ENCODE data around the gene EXOC6B.

EXOC6B gene

DNA sequence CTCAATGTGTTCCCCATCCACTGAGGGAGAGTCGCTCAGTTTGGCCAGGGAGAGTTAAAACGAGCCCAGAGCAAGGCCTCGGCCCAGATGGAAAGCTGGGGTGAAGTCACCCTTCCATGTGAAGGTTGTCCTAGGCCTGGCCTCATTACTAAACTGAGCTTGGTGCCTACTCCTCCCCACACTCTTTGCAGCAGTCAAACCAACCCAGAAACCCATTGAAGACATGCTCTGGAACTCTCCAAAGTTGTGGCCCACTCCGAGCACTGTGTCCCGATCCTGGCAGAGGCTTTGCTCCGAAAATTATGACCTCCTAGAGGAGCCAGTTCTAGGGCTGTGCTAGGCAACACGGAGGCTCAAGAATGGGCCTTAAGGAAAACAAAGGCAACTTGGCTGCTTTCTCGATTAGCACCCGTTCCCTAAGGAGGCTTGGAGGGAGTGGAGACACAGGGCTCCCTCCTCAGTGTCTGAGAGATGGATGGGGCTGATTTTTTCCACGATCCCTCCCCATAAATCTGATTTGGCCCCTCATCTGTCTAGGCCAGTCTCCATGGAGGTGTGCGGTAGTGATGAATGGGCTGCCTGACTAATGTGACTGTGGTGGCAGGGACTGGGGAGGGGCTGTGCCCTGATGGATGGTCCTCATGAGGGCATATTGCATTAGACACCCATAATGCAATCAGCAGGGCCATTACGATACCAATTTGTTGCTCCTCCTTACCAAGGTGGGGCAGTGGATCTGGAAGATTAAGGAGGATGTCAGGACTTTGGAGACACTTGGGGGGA lies 666.4 kb downstream of the EXOC6B start:
- DNase-seq (ENCODE audit: low read depth) = no peak

DNA sequence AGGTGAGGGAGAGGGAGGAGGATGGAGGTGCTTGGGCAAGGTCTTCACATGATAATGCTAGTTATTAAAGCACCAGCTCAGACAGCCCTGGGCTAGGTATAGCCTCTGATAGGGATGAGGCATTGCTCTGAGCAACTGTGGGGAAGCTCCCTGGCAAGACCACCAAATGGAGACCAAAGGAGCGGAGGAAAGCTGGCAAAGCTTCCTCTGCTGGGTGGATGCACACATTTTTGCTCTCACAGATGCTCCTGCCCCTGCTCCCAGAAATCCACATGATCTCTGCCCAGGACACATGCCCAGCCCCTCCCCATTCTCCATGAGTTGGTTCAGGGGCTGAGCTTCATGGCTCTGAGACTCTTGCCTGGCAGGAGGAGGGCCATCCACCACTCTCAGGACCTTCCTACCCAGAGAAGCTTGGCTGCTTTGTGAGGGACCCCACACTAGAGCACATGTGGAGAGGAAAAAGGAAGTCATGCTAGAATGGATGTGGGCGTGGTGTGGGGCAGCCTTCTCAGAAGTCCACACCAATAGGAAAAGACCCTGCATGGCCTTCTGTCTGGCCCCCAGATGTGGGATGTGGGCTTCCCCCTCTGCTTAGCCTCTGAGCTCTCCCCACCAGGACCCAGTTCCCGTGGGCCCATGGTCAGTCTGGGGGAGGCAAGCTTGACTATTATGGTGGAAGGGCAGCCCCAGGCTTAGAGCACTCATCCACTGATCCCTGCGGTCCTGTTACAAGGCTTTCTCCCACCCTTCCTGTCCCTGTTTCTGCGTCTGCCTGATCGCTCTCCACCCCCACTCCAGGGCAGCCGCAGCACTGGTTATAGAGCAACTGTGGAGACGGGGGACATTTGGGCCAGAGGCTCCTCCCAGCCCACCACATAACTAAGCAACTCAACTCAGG lies 667.7 kb downstream of the EXOC6B start:
- no peak for DNase-seq (ENCODE audit: low read depth)

DNA sequence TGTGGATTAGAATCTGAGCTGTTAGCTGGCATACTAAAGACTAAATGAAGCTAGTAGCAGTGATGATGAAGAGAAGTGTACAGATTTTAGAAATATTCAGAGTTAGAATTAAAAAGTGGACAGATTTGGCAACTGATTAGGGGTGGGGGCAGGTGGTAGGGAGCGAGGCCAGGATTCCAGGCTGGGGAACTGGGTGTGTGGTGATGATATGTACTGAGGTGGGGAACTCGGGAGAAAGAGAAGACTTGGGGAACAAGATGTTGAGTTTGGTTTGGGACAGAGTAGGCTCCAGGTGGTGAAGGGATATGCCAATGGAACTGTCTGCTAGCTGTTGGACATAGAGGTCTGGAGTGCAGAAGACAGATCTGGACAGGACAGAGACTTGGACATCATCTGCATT lies 669.0 kb downstream of the EXOC6B start:
- no peak for DNase-seq (ENCODE audit: low read depth)

DNA sequence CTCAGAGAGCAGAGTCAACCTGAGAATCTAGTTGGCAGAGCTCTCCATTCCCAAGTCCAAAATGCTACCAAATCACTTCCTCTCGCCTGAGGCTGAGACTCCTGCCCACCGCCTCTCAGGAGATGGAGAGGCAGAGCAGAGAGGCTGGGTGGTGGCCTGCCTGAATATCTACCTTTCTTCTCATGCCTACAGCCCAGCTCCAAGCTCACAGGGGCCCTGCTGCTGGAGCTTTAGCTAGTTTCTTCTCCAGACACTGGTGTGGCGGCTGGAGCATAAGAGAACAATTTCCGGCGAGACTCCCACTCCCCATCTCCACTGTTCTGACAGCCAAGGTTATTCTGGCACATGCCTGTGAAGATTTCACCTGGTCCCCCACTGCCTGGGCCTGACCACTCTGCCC lies 670.1 kb downstream of the EXOC6B start:
- no peak for DNase-seq (ENCODE audit: low read depth)

DNA sequence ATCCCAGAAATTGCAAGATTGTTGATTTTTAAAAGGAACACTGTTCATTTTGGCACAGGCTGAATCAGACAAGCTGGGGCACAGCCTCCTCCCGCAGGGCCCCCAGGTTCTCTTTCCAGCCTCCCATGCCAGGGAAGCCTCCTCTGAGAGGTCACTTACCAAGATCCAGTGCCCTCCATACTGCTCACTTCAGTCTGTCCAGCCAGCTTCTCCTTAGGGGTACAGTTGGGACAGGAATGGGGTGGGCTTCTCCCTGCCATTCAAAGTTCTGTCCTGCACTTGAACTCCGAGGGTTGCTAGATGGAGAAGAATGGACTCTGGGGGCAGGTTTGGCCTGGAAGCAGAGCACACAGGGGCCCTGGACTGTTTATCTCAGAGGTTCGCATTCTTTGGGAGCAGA lies 670.7 kb downstream of the EXOC6B start:
- DNase-seq (ENCODE audit: low read depth) = no peak

DNA sequence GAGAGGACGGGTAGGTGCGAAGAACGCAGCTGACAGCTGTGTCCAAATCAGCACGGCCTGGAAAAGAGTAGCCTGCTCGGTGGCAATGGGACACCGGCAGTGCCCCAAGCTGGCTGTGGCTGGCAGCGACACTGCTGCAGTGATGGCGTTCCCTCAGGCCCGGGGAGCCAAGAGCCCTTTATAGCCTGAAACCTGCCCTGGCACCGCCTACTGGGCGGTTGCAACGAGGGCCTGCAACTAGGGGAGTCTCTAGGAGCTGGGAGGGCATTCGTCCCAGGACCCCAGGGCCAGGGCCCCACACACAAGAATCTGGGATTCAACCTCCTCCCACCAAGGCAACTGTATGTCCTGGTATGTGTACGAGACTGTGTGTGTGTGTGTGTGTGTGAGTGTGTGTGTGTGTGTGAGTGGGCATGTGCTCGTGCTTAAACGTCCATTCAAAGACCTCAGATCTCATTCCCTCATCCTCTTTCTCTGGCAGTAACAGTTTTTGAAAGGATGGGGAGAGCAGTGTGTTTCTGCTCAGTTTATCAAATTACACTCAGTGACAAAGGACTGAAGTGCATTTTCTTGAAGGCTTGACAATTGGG lies 671.4 kb downstream of the EXOC6B start:
- no peak for DNase-seq (ENCODE audit: low read depth)

DNA sequence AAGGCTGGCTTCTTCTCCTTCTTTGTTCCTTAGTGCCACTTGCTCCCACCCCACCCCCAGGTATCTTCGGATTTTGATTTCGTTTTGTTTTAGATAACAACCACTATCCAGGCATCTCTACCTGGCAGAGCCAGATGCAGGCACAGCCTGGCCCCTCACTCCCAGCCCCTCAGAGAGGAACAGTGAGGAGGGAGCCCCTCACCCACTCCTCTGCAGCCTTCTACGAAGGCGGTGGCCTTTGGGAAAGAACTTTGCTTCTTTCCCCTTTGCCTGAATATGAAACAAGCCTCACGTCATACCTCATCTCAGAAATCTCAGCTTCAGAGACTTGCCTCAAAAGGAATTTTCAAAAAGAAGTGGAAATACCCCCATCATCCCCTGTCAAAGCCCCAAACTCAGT lies 671.9 kb downstream of the EXOC6B start:
- no peak for DNase-seq (ENCODE audit: low read depth)

DNA sequence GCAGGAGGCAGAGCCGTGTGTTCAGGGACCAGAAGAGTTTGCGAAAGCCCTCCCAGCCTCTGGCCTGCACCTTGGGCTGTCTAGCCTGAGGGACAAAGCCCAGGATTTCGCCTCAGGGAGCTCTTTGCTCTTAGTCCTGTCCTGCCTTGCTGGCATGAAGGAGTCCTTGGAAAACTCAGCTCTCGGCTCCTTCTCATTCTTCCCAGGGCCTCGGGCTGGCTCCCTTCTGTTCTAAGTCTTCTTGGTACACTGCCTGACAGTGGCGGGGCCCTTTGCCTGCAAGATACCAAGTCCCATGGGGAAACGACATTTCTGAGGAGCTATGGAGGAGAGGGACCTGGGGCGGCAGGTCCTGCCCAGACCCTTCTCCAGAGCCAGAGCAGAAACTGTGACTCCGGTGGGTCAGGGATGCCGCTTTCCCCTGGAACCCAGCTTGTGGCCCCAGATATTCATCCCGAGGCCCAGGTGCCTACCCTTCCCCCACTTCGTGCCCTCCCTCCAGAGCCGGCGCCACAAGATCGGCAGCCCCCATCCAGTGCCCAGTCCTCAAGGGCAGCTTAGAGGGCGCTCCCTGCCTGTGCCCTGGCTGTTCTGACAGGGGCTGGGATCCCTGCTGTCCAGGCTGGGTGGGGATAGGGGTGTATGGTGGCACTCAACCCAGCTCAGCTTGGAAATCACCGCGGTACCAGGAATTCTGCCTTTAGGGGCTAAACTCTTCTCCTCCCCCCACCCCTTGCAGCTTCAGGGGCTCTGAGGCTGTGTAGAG lies 672.6 kb downstream of the EXOC6B start:
- no peak for DNase-seq (ENCODE audit: low read depth)

DNA sequence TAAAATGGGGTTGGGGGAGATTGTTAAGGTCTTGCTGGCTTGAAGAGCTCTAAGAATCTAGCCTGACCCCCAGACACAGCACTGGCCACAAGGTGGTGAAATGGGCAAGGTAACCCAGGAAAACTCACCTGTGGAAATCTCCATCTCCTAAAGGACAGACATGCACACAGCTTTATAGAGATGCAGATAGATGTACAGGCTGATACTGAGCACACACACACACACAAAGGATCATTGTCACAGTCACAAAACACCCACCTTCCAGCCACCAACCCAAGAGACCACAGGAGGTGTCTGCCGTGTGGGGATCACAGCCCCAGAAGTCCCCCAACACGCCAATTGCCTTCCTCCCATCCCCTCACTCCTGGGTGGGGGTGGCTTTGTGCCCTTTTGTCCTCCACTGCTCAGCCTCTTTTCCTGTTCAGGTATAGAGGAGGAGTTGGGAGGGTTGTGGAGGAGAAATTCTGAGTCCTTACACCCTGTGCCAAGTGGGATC lies 674.9 kb downstream of the EXOC6B start:
- DNase-seq (ENCODE audit: low read depth) = no peak

DNA sequence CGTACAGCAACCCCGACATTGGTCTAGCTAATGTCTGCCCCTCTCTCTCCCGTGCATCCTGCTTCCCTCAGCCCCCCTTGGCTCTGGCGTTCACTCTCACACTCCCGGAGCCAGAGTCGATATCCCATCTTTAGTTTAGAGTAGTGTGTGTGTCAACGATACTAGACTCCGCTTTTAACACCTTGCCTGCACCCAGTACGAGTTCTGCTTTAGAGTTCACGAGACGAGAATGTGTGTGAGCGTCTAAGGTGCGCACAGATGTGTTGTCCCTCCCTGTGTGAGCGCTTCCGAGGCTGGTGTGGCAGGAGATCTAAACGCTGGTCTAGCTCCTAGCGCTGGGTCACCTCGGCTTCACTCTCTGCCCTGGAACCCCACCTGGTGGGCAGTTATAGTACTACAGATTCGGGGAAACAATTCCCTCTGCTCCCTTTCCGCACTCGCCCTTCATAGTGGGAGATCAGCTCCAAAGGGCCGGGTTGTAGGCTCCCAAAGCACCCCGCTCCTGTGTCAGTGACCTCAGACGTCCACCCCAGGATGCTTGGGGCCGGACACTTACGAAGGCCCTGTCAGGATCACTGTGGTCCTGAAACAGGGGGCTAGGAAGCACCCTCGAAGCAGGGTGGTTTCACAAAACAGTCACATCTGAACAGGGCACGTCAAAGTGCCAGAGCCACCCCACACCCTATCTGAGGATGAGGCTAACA lies 675.5 kb downstream of the EXOC6B start:
- no peak for DNase-seq (ENCODE audit: low read depth)

DNA sequence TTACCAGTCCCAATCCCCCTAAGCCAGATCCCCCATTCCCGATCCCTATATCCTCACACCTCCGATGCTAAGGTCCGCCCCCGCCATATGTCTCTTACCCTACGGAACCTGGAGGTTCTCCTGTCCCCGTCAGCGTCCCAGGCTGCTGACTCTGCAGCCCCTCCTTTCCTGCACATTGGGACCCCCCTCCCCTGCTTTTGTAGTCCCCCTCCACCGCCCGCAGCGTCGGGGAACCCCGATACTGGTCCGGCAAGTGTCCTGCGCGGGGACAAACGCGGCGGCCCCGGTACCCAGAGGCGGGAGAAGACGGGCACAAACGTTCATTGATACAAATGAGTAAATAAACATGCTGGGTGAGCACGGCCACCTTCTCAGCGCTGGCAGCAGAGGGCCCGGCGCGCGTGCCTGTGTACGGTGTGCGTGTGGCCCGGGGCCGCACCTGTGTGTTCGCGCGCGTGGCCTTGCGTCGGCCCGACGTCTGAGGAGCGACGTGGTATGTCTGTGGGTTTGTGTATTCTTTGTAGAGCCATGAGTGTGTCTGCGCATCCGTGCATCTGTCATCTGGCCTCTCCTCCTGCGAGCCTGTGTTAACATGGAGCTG lies 676.2 kb downstream of the EXOC6B start:
- DNase-seq (ENCODE audit: low read depth) = no peak

DNA sequence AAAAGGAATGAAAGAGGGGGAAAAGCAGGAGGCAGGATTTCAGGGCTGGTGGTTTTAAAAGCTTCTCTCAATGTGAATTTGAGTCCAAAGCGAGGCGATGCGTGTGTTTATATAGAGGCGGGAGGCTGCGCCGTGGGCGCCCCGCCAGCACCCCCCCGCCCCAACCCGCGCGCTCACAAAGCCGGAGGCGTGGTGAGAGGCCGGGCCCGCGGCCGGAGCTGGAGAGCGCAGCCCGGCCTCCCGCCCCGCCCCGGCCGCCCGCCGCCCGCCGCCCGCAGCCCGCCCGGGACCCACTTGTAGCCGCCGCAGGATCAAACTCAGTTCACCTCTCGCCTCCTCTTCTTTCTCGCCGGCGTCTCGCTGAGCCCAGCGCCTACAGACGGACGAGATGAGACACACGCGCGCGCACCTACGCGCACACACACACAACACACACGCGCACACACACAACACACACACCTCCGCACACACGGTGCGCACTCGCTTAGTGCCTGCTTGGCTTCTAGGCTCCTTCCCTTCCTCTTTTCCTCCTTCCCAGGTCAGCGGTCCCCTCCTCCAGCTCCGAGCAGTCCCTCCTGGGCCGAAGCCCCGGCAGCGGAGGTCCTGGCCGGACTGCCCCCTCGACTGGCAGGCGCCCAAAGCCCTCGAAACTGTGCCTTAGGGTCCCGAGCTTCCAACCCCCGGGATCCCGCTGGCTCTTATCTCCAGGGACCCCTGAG lies 676.8 kb downstream of the EXOC6B start:
- DNase-seq (ENCODE audit: low read depth) = no peak

DNA sequence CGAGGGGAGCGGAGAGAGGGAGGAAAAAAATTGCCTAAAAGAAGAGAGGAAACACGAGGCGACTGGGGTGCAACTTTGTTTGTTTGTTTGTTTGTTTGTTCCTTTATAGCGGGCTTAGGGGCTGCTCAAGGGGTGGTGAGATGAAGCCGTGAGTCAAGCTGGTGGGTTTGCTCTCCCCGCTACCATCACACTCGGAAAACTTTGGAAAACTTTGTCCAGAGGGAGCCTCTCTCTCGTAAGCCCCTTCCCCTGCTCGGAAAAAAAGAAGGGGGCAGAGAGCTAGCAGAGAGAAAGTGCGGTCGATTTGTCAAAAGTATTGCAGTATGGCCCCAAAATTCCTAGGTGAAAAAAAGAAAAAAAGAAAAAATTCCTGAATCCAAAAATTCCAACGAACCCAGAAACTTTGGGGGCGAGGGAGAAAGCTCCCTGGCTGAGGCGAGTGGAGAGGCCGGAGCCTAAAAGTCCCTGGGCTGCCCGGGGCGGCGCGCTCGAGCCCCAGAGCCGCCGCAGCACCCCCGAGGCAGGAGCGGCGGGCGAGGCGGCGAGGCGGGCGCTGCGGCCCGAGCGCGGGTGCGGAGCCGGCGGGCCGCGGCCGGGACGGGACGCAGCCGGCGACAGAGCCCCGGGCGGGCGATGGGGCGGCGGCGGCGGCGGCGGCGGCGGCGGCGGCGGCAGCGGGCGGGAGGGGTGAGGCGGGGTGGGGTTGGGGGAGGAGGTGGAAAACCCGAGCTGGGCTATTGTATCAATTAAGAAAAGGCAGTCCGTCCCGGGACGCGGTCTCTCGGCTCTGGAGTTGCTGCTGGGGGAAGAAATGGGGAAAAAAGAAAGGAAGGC lies 677.6 kb downstream of the EXOC6B start:
- no peak for DNase-seq (ENCODE audit: low read depth)

DNA sequence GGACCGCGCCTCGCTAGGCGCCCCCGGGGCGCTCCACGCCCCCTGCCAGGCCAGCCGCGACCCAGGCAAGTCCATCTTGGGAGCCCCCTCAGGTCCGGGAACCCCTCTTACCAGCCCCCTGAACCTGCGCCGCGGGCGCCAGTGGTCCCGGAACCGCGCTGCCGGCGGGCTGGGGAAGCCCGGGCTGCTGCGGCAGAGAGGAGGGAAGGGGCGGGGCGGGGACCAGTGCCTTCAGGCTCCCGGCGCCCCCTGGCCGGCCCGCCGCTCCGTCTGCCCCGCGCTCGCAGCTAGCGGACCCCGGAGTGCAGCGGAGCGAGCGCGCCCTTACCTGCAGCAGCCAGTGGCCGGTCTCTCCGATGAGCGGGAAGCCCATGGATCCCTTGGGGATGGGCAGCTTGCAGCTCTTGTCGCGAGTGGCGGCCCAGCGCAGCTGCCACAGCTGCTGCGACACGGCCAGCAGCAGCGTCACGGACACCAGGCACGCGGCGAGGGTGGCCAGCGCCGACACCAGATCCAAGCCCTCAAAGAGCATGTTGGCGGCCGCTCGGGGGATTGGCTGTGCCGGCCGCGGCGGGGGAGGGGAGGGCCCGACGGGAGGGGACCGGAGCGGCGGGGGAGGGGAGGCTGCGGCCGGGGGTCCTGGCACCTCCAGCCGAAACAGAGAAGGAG lies 678.4 kb downstream of the EXOC6B start, which contains the start of gene CYP26B1:
Gene CYP26B1 (minus strand): TSS at position 560 of the 669 bp plus-strand sequence. CDS start 28 bp downstream, at position 532.
- no peak for DNase-seq (ENCODE audit: low read depth)

DNA sequence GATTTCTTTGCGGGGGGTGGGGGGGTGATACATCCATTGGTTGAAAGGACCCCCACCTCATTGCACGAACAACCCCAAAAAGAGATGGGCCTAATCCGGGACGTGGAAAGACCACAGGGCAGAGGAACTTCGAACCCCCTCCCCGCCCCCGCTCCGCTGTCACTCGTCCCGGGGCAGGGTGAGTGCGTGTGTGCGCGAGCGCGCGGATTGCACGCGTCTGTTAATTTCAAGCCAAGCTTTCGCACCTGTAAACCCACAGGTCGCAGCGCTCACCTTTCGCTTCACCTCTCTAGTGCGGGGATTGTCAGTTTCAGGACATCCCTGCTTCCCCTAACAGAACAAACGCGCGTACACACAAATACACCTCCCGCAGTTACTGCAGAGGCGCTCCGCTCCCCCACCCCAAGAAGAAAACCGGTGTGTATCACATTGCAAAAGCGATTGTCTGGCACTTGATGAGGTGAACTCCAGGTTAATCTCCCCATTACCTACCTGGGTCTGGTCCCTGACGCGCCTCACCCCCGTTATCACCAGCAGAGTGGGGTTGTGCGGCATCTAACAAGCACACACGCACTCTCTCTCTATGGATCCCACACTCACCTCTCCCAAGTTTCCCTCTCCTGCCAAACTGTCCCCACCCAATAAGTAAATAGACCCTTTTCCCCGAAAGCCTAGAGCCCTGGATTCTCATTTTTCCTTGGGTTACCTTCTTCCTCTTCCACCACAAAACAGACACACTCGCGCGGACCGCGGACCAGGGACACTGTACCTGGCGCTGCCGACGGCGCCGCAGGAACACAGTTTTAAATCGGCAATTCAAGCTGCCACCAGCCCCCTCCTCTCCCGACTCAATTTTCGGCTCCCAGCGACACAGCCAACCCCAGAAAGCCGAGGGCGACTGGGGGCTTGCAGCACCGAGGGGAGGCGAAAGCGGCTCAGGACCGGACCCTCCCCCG lies 679.2 kb downstream of the EXOC6B start:
- DNase-seq (ENCODE audit: low read depth) = no peak

DNA sequence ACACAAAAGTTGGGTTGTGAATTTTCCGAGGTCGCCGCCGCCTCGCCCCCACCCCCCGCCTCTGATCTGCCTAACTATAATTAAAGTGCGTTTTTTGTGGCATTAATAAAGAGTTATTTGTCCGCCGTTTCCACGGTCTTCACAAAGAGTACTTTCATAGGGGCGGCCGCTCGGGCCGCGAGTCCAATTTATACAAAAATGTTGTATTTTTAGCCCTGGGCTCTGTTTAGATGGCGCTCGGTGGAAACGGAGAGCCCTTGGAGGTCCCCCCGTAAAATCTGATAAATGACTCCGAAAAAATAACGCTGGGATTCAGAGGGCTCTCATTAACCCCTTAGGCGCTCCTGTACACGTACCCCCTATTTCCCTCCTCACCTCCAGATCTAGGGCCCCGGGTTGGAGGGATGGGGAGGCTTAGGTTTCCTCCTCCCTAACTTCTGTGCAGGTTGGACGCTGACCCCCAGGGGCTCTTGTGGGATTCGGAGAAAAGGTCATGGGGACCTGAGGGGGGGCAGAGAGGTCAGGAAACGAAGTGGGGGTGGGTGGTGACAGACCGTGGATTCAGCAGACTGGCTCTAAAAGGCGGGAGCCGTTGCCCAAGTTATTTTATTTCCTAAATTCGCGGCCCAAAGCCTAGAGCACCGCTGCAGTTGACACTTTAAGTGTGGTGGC lies 680.0 kb downstream of the EXOC6B start:
- DNase-seq (ENCODE audit: low read depth) = no peak

DNA sequence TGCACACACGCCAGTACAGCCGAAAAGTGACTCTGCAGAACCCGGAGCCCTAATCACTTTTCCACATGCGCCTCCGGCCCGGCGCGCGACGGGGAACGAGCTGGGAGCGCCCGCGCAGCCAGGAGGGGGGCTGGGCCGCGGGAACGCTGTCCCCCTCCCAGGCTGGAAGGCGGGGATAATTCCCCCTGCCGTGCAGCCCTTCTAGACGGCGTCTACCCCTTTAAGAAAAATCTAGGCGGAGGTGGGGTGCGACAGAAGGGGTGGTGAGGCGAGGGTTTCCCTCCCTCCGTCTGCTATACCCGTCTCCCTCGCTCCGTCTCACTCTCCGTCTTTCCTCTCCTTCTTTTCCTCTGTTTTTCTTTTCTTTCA lies 680.6 kb downstream of the EXOC6B start:
- no peak for DNase-seq (ENCODE audit: low read depth)

Measured in stimulated activated CD8-positive, alpha-beta memory T cell treated with anti-CD3 and anti-CD28 coated beads, Interleukin-12 subunit alpha, Interleukin-12 subunit beta, amount 100 ng/mL, for 4 hours (primary cell).